ENCODE measurements around the gene MAGEL2.

Gene MAGEL2

DNA sequence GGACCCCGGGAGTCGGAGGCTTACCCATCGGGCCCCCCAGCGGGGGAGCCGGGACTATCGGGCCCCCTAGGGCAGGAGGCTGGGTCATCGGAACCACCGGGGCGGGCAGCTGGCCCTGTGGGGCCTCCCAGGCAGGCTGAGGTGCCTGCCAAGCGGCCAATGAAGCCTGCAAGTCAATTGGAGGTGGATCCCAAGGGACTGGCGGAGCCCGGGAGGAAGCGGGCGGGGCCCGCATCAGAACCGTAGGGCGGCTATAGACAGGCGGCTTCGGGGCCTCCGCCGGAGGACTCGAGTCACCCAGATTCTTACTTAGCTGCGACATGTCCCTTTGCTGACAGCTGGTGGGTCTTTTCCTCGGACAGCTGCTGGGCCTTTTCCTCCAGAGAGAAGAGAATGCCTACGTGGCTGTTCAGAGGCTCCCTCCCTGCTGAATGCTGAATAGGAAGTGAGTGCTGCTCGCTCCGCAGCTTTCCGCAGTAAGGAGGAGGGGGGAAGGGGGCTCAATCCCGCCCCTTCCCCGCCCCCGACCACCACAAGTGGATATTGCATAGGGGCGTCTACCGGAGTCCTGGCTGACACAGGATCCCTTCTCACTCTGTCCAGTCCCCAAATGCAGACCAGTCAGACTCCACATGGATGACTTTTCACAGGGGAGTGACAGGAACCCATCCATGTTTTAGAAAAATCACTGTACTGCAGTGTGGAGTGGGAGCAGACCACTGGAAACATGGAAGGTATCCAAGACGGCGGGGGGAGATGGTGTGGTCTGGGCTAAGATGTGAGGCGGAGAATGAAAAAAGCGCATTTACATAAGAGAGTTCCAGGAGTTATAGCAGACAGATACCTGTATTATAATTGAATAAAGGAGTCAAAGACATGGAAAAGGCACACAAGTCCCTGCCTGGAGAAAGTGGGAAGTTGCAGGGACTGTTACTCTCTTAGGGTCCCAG lies at the start of gene MAGEL2:
TSS of gene MAGEL2 (minus strand) at position 447 of the 950 bp plus-strand sequence. CDS start at position 322, 125 bp downstream.
- no peak for DNase-seq

GRCh38 chr15:23695282-23695681 lies 47.6 kb upstream of the MAGEL2 start:
- no peak for DNase-seq

DNA sequence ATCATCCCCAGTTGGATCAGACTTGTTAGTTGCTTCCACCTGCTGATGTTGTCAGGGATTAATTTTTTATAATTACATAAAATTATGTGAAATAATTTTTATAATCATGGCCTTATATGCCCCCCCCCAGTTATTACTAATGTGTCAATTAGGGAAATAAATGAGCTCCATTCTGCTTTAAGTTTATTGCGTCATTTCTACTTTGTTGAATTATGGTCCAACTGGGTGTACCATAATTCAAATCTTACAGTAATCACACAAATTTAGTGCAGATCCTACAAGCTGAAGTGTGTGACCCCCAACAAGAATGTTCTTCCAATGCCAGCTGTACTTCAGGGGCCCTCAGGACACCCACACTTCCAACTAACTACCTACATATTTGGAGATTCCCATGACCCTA lies 46.9 kb upstream of the MAGEL2 start:
- no peak for DNase-seq

GRCh38 chr15:23690450-23690852 lies 42.8 kb upstream of the MAGEL2 start:
- DNase-seq = peak in 1 of 2 experiments; percentile 36

GRCh38 chr15:23690015-23690414 lies 42.3 kb upstream of the MAGEL2 start:
- no peak for DNase-seq

DNA sequence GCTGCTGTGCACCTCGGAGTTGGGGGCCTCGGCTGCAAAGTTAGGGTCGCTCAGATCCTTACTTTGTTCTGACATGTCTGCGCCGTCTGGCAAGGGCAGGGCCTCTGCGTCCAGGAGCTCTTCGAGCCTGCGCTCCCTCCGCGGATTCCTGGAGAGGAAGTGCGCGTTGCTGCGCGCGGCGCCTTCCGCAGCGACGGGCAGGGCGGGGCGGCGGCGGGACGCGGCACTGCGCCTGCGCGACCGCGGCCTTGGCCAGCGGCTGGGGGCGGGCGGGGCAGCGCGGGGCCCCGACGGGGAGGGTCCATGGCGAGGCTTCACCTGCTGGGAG lies 39.4 kb upstream of the MAGEL2 start, which contains the start of gene NDN:
TSS of gene NDN (minus strand) at position 163 of the 328 bp plus-strand sequence. CDS start at position 75, 88 bp downstream.
- peak in 1 of 2 experiments; percentile 15 for DNase-seq

DNA sequence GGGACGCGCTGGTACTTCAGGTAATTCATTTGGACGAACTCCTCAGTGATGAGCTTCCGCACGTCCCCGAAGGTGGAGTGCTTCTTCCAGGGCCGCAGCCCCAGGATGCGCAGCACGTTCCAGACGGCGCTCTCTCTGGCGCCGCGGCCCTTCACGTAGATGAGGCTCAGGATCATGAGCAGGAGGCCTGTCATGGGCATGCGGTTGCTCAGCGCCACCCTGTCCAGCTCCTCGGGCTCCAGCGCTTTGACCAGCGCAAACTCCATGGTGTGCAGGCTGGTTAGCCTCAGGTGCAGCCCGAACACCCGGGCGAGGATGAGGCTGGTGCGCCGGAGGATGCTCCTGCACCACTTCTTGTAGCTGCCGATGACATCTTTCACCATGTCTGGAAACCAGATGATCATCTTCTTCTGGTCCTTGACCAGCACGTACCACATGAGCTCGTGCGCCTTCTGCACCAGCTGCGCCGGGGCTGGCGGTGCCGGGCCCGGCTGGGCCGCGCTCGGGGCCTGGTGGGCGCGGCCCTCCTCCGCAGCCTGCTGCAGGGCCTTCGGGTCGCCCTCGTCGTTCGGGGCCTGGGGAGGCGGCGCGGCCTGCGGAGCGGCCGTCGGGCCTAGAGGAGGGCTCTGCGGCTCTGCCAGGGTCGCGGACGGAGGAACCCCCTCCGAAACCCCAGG lies 38.9 kb upstream of the MAGEL2 start:
- DNase-seq = no peak

DNA sequence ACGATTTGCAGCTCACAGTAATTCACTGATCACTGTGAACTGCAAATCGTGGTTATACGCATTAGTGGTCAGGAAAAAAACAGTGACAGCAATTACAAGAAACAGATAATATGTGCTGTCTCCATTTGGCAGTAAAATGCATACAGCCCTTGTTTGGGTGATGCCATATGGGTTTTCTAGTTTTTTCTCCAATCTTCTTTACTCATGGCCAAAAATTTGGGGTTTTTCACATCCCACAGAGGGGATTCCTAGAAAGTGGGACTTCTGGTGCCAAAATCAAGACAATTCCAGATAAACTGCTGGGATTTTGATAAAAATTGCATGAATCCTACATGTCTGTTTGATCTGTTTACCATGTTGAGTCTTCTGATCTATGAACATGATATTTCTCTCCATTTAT lies 23.8 kb upstream of the MAGEL2 start:
- no peak for DNase-seq

DNA sequence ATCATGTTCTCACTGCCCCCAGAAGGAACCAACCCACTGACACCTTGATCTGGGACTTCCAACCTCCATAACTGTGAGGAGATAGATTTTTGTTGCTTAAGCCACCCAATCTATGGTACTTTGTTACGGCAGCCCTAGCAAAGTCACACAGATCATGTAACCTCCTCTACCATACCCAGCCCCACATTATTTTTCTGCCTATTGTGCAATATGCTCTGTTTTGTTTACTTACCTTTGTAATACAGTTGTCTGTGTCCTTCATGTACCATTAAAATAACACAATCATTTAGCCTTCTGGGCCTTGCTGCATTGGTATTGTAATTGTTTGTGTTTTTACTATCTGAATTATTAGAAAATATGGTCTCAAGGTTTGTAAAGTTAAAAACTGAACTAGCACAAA lies 23.3 kb upstream of the MAGEL2 start:
- no peak for DNase-seq

DNA sequence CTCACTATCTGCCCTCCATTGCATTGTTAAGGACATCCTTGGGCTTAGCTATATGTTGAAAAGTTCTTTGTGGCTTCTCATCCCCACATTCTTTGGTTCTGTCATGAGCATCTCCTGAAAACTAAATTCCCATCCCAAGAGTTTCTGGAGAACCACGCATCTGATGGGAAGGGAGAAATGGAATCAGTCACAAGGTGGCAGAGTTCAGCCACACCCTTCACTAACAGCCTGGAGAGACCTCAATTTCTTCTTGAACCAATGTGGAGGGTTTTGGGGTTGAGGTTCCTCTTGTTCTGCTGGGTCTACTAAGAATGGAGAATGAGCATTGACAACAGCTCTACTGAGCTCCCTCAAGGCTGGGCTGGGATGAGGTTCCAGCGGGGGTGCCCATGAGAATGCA lies 15.6 kb upstream of the MAGEL2 start:
- DNase-seq = no peak

GRCh38 chr15:23648920-23649515 lies 1.4 kb upstream of the MAGEL2 start:
- peak in 1 of 2 experiments; percentile 14 for DNase-seq

GRCh38 chr15:23647001-23647295 lies 719 bp downstream of the MAGEL2 start:
- DNase-seq = no peak

GRCh38 chr15:23646165-23647000 lies 1.3 kb downstream of the MAGEL2 start:
- no peak for DNase-seq

DNA sequence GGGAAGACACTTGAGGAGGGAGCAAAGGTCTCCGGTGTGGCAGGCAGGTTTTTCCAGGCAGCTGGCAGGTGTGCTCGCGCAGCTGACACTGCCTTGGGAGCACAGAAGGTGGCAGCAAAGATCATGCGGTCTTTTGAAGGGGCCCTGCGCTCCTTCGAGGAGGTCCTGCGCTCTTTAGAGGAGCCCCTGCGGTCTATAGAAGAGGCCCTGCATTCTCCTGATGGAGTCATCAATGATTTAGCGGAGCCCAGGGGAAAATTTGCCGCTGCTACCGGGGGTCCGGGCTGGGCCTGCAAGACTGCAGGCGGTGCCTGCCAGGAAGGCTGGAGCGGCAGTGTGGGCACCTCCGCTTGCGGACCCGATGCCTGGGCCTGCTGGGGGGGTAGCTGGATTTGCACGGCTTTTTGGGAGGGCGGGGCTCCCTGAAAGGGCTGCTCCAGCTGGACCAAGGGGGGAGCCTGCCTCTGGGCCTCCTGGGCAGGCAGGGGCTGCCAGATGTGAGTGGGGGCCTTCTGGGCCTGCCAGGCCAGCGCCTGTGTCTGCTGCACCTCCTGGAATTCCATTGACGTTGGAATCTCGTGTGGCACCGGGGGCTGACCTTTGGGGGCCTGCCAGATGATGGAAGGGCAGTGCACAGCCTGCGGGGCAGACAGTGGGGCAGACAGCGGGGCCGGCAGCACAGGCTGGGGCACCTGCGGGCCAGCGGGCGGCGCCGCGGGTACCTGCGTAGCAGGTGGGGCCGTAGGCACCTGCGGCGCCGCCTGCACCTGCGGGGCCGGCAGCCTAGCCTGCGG lies 2.1 kb downstream of the MAGEL2 start:
- no peak for DNase-seq

GRCh38 chr15:23644829-23645228 lies 2.8 kb downstream of the MAGEL2 start:
- DNase-seq = no peak

- peak in 1 of 2 experiments; percentile 55 for DNase-seq
Measured at GRCh38 chr15:23642413-23643044, 5.1 kb downstream of the MAGEL2 start.

- DNase-seq = no peak
Measured at GRCh38 chr15:23634181-23634580, 13.5 kb downstream of the MAGEL2 start.

- DNase-seq = no peak
Measured at GRCh38 chr15:23629234-23629805, 18.3 kb downstream of the MAGEL2 start.

GRCh38 chr15:23628612-23629233 lies 18.9 kb downstream of the MAGEL2 start:
- no peak for DNase-seq

DNA sequence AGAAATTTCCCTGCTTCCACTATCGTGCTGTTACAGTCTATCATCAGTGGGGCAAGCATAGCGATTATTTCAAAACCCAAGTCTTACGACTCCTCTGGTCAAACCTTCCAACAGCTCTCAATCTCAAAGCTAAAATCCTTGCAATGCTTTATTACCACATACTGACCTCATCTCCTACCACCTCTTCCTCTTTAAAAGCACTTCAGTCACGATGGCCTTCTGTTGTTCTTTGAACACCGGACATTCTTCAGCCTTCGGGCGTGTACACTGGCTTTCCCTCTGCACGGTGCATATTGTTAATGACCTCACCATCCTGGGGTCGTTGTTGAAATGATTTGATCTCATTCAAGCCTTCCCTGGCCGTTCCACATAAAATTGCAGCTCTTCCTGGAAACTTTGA lies 31.1 kb downstream of the MAGEL2 start:
- DNase-seq = no peak

GRCh38 chr15:23606226-23606625 lies 41.4 kb downstream of the MAGEL2 start:
- no peak for DNase-seq
